Hematopoietic multipotent progenitor cell treated with erythropoietin and hydrocortisone succinate and interleukin-3 and kit ligand, for 4 days (in vitro differentiated cells): ENCODE data around the gene ITGBL1.

Source experiments
- DNase-seq: peaks from one replicate; pipeline ENCODE4 v3.0.0-alpha.2; 2015

ITGBL1 gene

GRCh38 chr13:101453784-101454201 is 1.3 kb downstream of the ITGBL1 start:
- DNase-seq, result no peak

GRCh38 chr13:101454767-101455166 is 2.3 kb downstream of the ITGBL1 start:
- DNase-seq, result no peak

- no peak for DNase-seq
These were observed 3.4 kb downstream of the ITGBL1 start for GRCh38 chr13:101455863-101456262.

- no peak for DNase-seq
These were observed 4.7 kb downstream of the ITGBL1 start for GRCh38 chr13:101457176-101457575.

GRCh38 chr13:101465877-101466276 is 13.4 kb downstream of the ITGBL1 start:
- no peak for DNase-seq

GRCh38 chr13:101467415-101467814 is 14.9 kb downstream of the ITGBL1 start:
- no peak for DNase-seq

- DNase-seq, result no peak
These were observed 21.0 kb downstream of the ITGBL1 start for GRCh38 chr13:101473458-101473857.

- no peak for DNase-seq
These were observed 22.0 kb downstream of the ITGBL1 start for GRCh38 chr13:101474419-101474957.

GRCh38 chr13:101475536-101475935 is 23.1 kb downstream of the ITGBL1 start:
- no peak for DNase-seq

- no peak for DNase-seq
These were observed 28.9 kb downstream of the ITGBL1 start for GRCh38 chr13:101481421-101481820.

GRCh38 chr13:101486708-101487437 is 34.4 kb downstream of the ITGBL1 start:
- DNase-seq, result no peak

GRCh38 chr13:101487438-101487830 is 35.0 kb downstream of the ITGBL1 start:
- no peak for DNase-seq

- no peak for DNase-seq
These were observed 36.3 kb downstream of the ITGBL1 start for GRCh38 chr13:101488734-101489133.

- no peak for DNase-seq
These were observed 37.3 kb downstream of the ITGBL1 start for GRCh38 chr13:101489643-101490405.

- no peak for DNase-seq
These were observed 38.0 kb downstream of the ITGBL1 start for GRCh38 chr13:101490406-101491015.

- DNase-seq, result no peak
These were observed 39.9 kb downstream of the ITGBL1 start for GRCh38 chr13:101492251-101492910.

- no peak for DNase-seq
These were observed 41.1 kb downstream of the ITGBL1 start for GRCh38 chr13:101493541-101493940.

GRCh38 chr13:101499406-101499805 is 46.9 kb downstream of the ITGBL1 start:
- DNase-seq, result no peak

- DNase-seq, result no peak
These were observed 50.1 kb downstream of the ITGBL1 start for GRCh38 chr13:101502618-101503017.

GRCh38 chr13:101511161-101511560 is 58.7 kb downstream of the ITGBL1 start:
- DNase-seq, result no peak

- DNase-seq, result no peak
These were observed 59.3 kb downstream of the ITGBL1 start for GRCh38 chr13:101511766-101512165.

- no peak for DNase-seq
These were observed 60.2 kb downstream of the ITGBL1 start for GRCh38 chr13:101512650-101513049.

- DNase-seq, result no peak
These were observed 61.6 kb downstream of the ITGBL1 start for GRCh38 chr13:101514100-101514499.
